Left lobe of liver (tissue), 2 donors: ENCODE results near the gene COPZ2. TPM values are rescaled to one million over a fixed set of nuclear protein-coding genes. Genes with fewer than 3 reads are reported as not detected.
A peak's percentile ranks its signal among the peaks of the same experiment; 100 is the strongest.
"Not testable (repeated sequence)": the region's sequence is repeated elsewhere in the genome, so short reads cannot be mapped to it uniquely, and the experiment has no call there.

Experiments used
- ATAC-seq: fragments of 200-7000 bp; cut with Tn5 transposase; one replicate; pipeline ENCODE4 v1.9.1; 2020; ENCODE audit warnings: mild to moderate bottlenecking, moderate library complexity
- DNase-seq: peaks from one replicate; pipeline ENCODE4 v3.0.0-alpha.2; 2020; ENCODE audit warnings: low spot score
- total RNA-seq: library from RNA; stranded (reverse); gene quantifications from one replicate; pipeline ENCODE4 v1.2.1, GENCODE V29; 2021
- donor health status: DM: no; HTN: no; CAD: no; lungs with moderate emphysema.
- donor health status: DM: no; HTN: yes; CAD: no.

Gene COPZ2
- total RNA-seq, 1 donor from 2014 or later, result 23.1 TPM

- not testable (repeated sequence) for DNase-seq, ATAC-seq
Measured at GRCh38 chr17:48034734-48035133, 2.9 kb downstream of the COPZ2 start.

- no peak for DNase-seq
- no peak for ATAC-seq
Measured at GRCh38 chr17:48031966-48032365, 5.6 kb downstream of the COPZ2 start.

- ATAC-seq (no peak), DNase-seq (no peak)
Measured at GRCh38 chr17:48030531-48030930, 7.1 kb downstream of the COPZ2 start.

- ATAC-seq (no peak), DNase-seq (no peak)
Measured at GRCh38 chr17:48028736-48029135, 8.9 kb downstream of the COPZ2 start.

- DNase-seq (no peak), ATAC-seq (no peak)
Measured at GRCh38 chr17:48027322-48027981, 10.1 kb downstream of the COPZ2 start.

DNA sequence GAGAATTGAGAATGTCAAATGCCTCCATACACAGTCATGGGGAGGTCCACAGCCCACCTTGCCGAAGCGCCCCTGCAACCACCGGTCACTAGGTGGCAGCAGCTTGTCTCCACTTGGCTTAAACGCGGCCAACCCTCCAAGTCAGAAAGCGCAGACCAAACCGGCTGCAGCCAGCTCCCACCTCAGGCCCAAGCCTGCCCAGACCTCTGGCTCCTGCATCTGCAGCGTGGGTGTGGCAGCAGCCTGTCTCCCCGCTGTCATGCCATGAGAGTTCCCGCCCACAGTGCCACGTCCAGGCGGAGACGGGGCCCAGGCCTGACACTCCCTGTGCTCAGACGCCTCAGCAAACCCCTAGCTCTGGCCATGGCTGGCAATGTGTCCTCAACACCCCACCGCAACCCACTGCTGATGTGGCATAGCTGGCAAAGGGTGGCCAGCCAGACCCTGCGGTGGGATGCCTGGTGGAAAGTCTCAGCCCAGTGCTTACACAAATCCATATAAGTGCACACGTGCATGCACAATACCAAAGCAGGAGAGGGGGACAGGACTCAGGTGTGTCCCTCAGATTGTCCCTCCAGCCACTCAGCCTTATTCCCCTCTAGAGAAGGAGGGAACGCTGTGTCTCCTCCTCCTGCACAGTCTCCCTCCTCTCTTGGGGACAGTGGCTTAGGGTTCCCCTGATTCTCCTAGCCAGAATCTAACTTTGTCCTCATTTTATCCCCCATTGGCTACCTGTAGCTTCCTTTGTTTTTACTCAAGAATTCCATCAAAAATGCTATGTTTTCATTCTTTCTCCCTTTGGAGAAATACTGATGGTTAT is 10.9 kb downstream of the COPZ2 start:
- peak; percentile 55 for ATAC-seq
- peak; percentile 81 for DNase-seq

GRCh38 chr17:48025904-48026501 is 11.6 kb downstream of the COPZ2 start:
- DNase-seq, result no peak
- ATAC-seq, result no peak

DNA sequence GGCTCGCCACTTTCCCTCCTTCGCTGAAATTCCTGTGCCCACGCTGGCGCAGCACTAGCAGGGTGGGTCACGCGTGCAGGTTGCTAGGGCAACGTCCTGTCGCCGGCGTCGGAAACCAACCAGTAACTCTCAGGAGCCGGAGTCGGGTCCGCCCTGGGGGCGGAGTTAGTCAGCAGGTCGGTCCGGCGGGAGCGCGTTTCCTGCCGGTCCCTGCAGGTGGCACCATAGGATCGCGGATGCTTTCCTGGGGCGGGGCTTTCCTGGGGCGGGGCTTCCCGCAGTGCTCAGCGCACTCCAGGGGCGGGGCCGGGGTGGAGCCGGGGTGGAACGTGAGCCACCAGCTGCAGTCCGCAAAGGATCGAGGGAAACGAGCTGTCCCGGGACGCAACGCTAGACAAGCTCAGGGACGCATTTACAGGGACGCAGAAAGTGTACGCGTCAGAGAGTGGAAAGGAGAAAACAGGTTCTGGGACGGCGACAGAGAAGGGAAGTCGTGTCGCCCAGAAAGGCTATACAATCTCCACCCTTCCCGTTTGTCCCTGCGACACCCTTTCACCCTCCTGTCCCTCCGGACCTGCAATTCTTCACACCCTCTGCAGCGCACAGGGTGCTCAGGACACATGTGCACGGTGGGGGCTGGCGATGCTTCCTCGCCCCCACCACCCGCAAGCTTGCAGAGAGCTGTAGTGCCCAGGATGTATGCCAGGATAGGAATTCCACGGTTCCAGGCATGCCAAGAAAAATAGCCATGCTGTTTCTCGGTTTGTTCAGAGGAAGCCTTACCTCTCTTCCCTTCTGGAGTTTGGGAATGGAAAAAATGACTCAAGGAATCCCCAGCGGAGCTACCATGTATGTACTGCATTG is 12.3 kb downstream of the COPZ2 start:
- peak; percentile 90 for ATAC-seq
- peak; percentile 98 for DNase-seq

- ATAC-seq, result no peak
- DNase-seq, result peak; percentile 53
Measured at GRCh38 chr17:48024149-48025039, 13.2 kb downstream of the COPZ2 start.

- ATAC-seq, result peak; percentile 67
- DNase-seq, result peak; percentile 89
Measured at GRCh38 chr17:48023400-48024148, 14.0 kb downstream of the COPZ2 start.

DNA sequence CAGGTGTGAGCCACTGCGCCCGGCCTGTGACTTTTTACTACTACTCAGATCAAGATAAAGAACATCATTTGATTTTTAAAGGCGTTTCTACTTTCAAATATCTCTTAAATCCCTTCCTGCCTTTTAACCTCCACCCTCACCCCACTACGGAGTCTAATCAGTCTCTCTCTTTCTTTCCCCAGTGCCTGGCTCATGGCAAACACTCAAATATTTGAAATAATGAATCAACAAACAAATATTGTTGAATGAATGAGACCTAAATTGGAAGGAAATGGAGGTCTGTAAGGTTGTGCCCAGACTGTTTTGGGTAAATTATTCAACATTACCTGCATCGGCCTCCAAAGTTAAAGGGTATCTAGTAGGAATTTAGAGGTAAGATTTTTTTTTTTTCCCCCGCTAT is 14.7 kb downstream of the COPZ2 start:
- ATAC-seq (no peak), DNase-seq (no peak)

DNA sequence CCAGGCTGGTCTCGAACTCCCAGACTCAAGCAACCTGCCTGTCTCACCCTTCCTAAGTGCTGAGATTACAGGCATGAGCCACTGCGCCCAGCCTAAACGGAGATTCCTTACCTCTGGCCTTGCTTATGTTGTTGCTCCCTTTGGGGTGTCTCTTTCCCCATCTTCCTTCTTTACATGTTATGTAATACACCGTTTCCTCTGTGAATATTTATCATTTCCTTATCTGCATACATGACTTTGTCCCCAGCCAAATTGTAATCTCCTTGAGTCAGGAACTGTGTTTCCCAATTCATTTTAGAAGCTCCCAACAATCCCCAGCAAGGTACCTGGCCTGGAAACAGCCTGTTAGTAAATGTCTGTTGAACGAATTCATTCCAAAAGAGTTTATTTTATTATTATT is 15.7 kb downstream of the COPZ2 start:
- ATAC-seq (no peak), DNase-seq (no peak)

- ATAC-seq, result not testable (repeated sequence)
Measured at GRCh38 chr17:48017817-48018158, 19.8 kb downstream of the COPZ2 start.

DNA sequence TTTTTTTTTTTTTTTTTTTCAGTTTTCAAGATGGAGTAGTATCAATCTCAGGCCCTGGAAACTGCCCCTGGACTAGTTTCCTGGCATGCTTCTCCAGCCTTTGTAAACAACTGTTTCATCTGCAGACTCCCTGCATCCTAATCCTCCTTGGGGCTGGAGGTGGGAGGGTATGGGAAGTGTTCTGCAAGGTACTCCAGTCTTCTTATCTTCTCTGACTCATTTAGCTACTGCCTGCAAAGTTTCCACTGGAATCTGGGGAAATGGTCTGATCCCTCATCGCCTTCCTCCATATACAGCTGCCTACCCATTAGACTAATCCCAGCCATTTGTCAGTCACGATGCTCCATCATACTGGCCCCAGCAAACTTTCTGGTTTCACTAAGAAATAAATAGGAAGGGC is 21.5 kb downstream of the COPZ2 start:
- no peak for ATAC-seq
- no peak for DNase-seq

More at GRCh38 chr17:48017817-48018158, 19.8 kb downstream of the COPZ2 start:
- DNase-seq, result not testable (repeated sequence)

DNA sequence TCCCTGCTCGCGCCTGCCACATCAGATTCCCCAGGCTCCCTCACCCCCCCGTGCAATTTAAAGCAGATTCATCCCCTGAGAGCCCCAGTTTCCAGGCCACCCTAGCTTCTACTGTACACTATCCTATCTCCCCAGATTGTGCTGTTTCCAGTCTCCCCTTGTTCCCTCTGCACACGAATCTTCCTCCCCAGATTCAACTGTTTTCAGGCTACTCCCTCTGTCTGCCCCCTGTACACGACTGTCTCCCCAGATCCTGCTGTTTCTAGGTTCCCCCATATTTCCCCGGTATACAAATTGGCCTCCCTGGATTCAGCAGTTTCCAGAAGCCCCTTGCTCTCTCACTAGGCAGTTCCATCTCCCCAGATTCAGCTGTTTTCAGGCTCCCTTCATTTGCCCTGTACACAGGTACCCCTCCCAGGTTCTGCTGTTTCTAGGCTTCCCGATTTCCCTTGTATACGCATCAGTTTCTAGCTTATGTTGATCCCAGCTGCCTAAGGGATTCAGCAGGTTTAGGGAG is 22.9 kb downstream of the COPZ2 start:
- DNase-seq (no peak), ATAC-seq (no peak)

- no peak for ATAC-seq
Measured at GRCh38 chr17:48013876-48014594, 23.6 kb downstream of the COPZ2 start.

GRCh38 chr17:48012654-48013053 is 24.9 kb downstream of the COPZ2 start:
- DNase-seq, result no peak
- ATAC-seq, result no peak

More at GRCh38 chr17:48013876-48014594, 23.6 kb downstream of the COPZ2 start:
- DNase-seq, result no peak

GRCh38 chr17:48012151-48012520 is 25.5 kb downstream of the COPZ2 start:
- ATAC-seq (peak; percentile 39), DNase-seq (no peak)
